Measurements from ENCODE around the gene ARL16.

The ARL16 gene

GRCh38 chr17:81647640-81648012, 36.0 kb downstream of the ARL16 start:
- H3K27ac Mint-ChIP-seq: no peak overlapping the region
- no peak overlapping the region for H3K4me3 Mint-ChIP-seq

GRCh38 chr17:81646869-81647600, 36.6 kb downstream of the ARL16 start:
- Mint-ChIP-seq H3K36me3 (ENCODE audit: low read depth) (no peaks in the 10 kb centered on the region), H3K4me1 (peaks cover 5% of the 10 kb centered on the region), H3K4me3 (no peak overlapping the region)

More at GRCh38 chr17:81647640-81648012, 36.0 kb downstream of the ARL16 start:
- Mint-ChIP-seq H3K4me1 (peaks cover 5% of the 10 kb centered on the region), H3K9me3 (no peaks in the 10 kb centered on the region), H3K36me3 (ENCODE audit: low read depth) (no peaks in the 10 kb centered on the region), H3K27me3 (ENCODE audit: low read depth) (peaks cover 6% of the 10 kb centered on the region)
- TF ChIP-seq CTCF (IDR thresholded peaks at IDR 0.05; ENCODE audit: unreplicated experiment in 3 of 3): no peak

GRCh38 chr17:81644976-81645952, 38.3 kb downstream of the ARL16 start:
- no peak overlapping the region for H3K27ac Mint-ChIP-seq
- TF ChIP-seq CTCF (IDR thresholded peaks at IDR 0.05; ENCODE audit: unreplicated experiment in 3 of 3): no peak
- peaks cover 6% of the 10 kb centered on the region for H3K27me3 Mint-ChIP-seq (ENCODE audit: low read depth)
- no peak overlapping the region for H3K4me3 Mint-ChIP-seq
- no peaks in the 10 kb centered on the region for H3K36me3 Mint-ChIP-seq (ENCODE audit: low read depth)
- no peaks in the 10 kb centered on the region for H3K9me3 Mint-ChIP-seq
- no peaks in the 10 kb centered on the region for H3K4me1 Mint-ChIP-seq

More at GRCh38 chr17:81646869-81647600, 36.6 kb downstream of the ARL16 start:
- Mint-ChIP-seq H3K9me3 (no peaks in the 10 kb centered on the region), H3K27ac (no peak overlapping the region), H3K27me3 (ENCODE audit: low read depth) (peaks cover 6% of the 10 kb centered on the region)
- no peak for TF ChIP-seq CTCF (IDR thresholded peaks at IDR 0.05; ENCODE audit: unreplicated experiment in 3 of 3)

- Mint-ChIP-seq H3K4me1 (no peaks in the 10 kb centered on the region), H3K9me3 (no peaks in the 10 kb centered on the region), H3K27ac (no peak overlapping the region), H3K27me3 (ENCODE audit: low read depth) (peaks cover 6% of the 10 kb centered on the region), H3K36me3 (ENCODE audit: low read depth) (no peaks in the 10 kb centered on the region), H3K4me3 (no peak overlapping the region)
- TF ChIP-seq CTCF (IDR thresholded peaks at IDR 0.05; ENCODE audit: unreplicated experiment in 3 of 3): no peak
Observed at GRCh38 chr17:81644496-81644895, 39.1 kb downstream of the ARL16 start.

GRCh38 chr17:81641825-81642489, 41.6 kb downstream of the ARL16 start:
- TF ChIP-seq CTCF (IDR thresholded peaks at IDR 0.05; ENCODE audit: unreplicated experiment in 3 of 3): no peak
- peaks cover 4% of the 10 kb centered on the region for H3K4me1 Mint-ChIP-seq
- H3K36me3 Mint-ChIP-seq (ENCODE audit: low read depth): no peaks in the 10 kb centered on the region
- no peak overlapping the region for H3K4me3 Mint-ChIP-seq
- H3K27ac Mint-ChIP-seq: no peak overlapping the region
- H3K9me3 Mint-ChIP-seq: no peaks in the 10 kb centered on the region
- no peaks in the 10 kb centered on the region for H3K27me3 Mint-ChIP-seq (ENCODE audit: low read depth)
